ENCODE data around the gene GSDME. TPM values are rescaled to one million over a fixed set of nuclear protein-coding genes. Genes with fewer than 3 reads are reported as not detected.

GSDME gene
- total RNA-seq, 3 donors from 2014 or later = 12.3 to 33.5 (median 15.1) TPM

DNA sequence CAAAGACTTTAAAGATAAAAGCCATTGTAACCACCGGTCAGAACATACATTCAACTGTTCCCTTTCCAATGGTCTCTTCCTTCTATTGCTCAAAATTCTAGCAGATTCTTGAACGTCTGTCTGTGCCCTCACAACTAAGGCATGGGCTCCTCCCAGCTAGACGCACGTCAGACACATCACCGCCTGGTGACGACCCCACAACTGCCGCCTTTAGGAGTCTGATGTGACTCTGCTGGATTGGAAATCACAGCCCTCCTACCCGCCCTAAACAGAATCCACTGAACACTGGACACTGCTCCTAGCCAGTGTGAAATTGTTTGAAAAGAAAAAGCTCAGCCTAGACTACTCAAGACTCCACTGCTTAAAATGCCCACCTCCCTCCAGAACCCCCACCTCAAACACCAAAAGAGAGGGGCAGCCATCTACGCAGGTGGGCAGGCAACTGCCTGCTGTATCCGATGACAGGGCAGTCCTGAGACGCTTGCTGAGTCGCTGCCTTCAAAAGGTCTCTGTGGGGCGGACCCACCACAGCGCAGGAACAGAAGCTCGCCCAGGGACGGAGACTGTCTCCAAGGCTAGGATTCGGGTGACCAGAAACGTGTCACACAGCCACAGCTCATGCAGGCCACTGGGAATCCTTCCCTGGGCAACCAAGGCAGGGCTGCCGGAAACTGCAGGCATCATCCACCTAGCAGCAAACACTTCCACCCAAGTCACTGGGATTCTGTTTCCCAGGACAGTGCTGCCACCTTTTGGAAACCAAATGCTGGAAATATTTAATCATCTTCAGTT, 34.7 kb downstream of the GSDME start:
- intact Hi-C loops (cut with DNase I; ENCODE audit: low total_unique reads) = no loop called here
- H3K27me3 ChIP-seq = no peaks in the 10 kb centered on the region
- no peak for TF ChIP-seq POLR2AphosphoS5 (IDR thresholded peaks at IDR 0.05)
- H3K4me3 ChIP-seq = no peak overlapping the region
- H3K9me3 ChIP-seq = no peaks in the 10 kb centered on the region
- H3K4me1 ChIP-seq = no peaks in the 10 kb centered on the region
- H3K36me3 ChIP-seq = no peaks in the 10 kb centered on the region
- H3K27ac ChIP-seq = no peak overlapping the region
- no peak for DNase-seq (ENCODE audit: low spot score in 2 of 2)

DNA sequence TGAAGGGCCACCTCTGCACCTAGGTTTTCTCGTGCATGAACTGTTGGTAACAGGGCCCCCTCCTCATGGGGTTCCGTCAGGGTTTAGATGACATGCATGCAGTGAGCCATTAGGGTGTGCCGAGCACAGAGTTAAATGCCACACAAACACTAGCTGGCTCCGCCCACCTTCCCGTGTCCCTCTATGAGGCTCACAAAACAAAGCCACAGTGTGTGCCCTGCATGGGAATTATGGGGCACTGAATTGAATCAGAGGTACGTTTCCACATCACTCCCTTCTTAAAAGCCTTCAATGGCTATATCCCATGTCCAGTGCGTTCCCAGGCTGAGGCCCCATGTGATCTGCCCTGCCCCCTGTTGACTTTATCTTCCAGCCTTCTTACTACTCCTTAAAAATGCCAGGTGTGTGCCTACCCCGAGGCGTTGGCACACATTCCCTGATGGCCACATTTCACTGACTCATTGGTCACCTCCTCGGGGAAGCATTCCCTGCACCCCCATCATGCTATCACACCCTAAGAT, 35.7 kb downstream of the GSDME start:
- Histone ChIP-seq H3K4me1 (no peaks in the 10 kb centered on the region), H3K9me3 (no peaks in the 10 kb centered on the region), H3K27ac (no peak overlapping the region), H3K4me3 (no peak overlapping the region), H3K36me3 (no peaks in the 10 kb centered on the region), H3K27me3 (no peaks in the 10 kb centered on the region)
- DNase-seq (ENCODE audit: low spot score in 2 of 2) = no peak
- TF ChIP-seq POLR2A (IDR thresholded peaks at IDR 0.05) (no peak), POLR2AphosphoS5 (IDR thresholded peaks at IDR 0.05) (no peak)
- TF ChIP-seq, protein P1, sequence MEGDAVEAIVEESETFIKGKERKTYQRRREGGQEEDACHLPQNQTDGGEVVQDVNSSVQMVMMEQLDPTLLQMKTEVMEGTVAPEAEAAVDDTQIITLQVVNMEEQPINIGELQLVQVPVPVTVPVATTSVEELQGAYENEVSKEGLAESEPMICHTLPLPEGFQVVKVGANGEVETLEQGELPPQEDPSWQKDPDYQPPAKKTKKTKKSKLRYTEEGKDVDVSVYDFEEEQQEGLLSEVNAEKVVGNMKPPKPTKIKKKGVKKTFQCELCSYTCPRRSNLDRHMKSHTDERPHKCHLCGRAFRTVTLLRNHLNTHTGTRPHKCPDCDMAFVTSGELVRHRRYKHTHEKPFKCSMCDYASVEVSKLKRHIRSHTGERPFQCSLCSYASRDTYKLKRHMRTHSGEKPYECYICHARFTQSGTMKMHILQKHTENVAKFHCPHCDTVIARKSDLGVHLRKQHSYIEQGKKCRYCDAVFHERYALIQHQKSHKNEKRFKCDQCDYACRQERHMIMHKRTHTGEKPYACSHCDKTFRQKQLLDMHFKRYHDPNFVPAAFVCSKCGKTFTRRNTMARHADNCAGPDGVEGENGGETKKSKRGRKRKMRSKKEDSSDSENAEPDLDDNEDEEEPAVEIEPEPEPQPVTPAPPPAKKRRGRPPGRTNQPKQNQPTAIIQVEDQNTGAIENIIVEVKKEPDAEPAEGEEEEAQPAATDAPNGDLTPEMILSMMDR (IDR thresholded peaks at IDR 0.05) = no peak
- intact Hi-C loops (cut with DNase I; ENCODE audit: low total_unique reads) = no loop called here

DNA sequence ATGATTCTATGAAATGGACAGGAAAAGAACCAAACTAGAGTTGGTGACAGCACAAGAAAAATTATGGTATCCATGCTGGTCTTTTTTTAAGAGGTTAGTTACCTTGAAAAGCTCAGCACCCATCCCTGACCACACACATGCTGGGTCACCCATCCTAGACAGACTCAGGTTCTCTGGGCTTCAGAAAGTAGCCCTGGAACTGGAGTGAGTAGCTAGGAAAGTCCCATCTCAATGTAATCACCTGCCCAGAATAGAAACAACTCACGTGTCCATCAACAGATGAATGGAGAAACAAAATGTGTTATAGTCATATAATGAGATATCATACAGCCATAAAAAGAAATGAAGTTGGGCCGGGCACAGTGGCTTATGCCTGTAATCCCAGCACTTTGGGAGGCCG, 37.0 kb downstream of the GSDME start:
- no peaks in the 10 kb centered on the region for H3K9me3 ChIP-seq
- no peak overlapping the region for H3K4me3 ChIP-seq
- no peaks in the 10 kb centered on the region for H3K4me1 ChIP-seq
- no peaks in the 10 kb centered on the region for H3K27me3 ChIP-seq
- TF ChIP-seq, protein P1 (IDR thresholded peaks at IDR 0.05) = no peak
- TF ChIP-seq POLR2AphosphoS5 (IDR thresholded peaks at IDR 0.05) (no peak), POLR2A (IDR thresholded peaks at IDR 0.05) (no peak)
- H3K36me3 ChIP-seq = no peaks in the 10 kb centered on the region
- no peak overlapping the region for H3K27ac ChIP-seq
- intact Hi-C loops (cut with DNase I; ENCODE audit: low total_unique reads) = no loop called here
- DNase-seq (ENCODE audit: low spot score in 2 of 2) = no peak

DNA sequence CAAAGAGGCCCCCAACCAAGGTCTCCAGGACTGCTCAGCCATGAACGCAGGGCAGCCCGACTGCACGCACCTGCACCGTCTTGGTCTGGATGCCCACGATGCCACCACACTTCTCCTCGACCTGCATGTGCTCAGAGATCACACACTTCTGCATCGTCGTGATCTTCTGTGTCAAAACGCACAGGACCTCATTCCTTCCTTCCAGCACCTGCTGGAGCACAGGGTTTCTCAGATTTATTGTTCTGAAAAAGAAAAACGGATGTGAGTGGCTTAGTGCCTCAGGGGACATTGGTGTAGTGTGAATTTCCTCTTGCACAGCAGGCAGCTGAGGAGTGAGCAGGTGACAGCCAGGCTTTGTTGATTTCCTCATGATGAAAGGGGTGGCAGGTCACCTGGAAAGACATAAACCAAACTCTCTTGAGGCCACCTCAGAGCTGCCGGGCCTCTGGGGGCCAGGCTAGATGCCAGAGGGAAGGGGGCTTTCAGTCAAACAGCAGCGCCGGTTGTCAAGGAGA, 38.2 kb downstream of the GSDME start:
- TF ChIP-seq POLR2A (IDR thresholded peaks at IDR 0.05) = no peak
- no peaks in the 10 kb centered on the region for H3K27me3 ChIP-seq
- DNase-seq (ENCODE audit: low spot score in 2 of 2) = no peak
- H3K4me3 ChIP-seq = no peak overlapping the region
- no peaks in the 10 kb centered on the region for H3K9me3 ChIP-seq
- H3K4me1 ChIP-seq = no peaks in the 10 kb centered on the region
- intact Hi-C loops (cut with DNase I; ENCODE audit: low total_unique reads) = no loop called here
- no peak overlapping the region for H3K27ac ChIP-seq
- no peaks in the 10 kb centered on the region for H3K36me3 ChIP-seq

DNA sequence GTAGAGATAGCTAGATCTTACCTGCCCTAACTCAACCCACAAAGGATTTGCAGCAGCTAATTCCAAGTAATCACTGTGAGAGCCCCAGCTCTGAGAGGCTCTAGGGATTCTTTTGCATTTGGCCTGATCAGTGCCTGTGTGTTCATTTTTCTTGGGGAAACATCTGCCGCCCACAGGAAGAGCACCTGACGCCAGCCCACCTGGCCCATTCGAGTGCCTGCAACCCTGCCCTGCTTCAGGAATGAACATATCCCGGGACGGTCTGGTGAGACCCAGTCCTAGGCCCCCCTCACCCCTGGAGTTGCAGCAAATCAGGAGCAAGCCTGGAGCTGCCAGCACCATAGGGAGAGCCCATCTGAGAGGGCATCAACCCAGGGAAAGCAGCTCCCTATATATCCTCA, 38.8 kb downstream of the GSDME start:
- DNase-seq (ENCODE audit: low spot score in 2 of 2) = no peak
- Histone ChIP-seq H3K4me3 (no peak overlapping the region), H3K27me3 (no peaks in the 10 kb centered on the region), H3K27ac (no peak overlapping the region), H3K4me1 (no peaks in the 10 kb centered on the region), H3K9me3 (no peaks in the 10 kb centered on the region), H3K36me3 (no peaks in the 10 kb centered on the region)
- TF ChIP-seq POLR2AphosphoS5 (IDR thresholded peaks at IDR 0.05) (no peak), POLR2A (IDR thresholded peaks at IDR 0.05) (no peak)
- TF ChIP-seq, protein P1 (IDR thresholded peaks at IDR 0.05) = no peak
- intact Hi-C loops (cut with DNase I; ENCODE audit: low total_unique reads) = no loop called here

DNA sequence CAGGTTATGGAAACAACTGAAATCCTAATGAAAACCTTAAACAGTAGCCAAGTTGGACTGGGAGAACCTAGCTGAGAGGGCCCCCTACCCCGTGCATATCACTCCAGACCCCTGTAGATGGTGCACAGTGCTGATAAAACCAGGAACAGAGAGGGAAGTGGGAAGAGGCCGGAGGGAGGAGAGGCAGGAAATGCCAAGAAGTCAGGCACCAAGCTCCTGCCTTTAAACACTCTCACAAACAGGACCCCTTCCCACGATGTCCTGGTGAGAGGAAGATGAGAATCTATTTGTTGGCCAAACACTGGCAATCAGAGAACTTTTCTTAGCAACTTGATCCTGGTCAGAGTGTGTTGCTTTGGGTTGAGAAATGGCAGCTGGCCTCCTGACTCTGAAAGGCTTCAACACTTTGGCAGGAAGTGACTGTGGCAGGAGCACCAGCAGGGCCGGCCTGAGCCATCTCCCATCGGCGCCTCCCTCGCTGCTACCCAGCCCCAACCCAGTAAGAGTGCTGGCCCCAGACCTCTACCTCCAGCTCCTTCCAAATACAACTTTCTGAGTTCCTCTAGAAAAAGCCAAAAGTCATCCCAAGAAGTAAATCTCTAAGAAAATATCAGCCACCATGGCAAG, 39.5 kb downstream of the GSDME start:
- Histone ChIP-seq H3K9me3 (no peaks in the 10 kb centered on the region), H3K36me3 (no peaks in the 10 kb centered on the region), H3K27me3 (no peaks in the 10 kb centered on the region), H3K27ac (no peak overlapping the region), H3K4me1 (no peaks in the 10 kb centered on the region), H3K4me3 (no peak overlapping the region)
- TF ChIP-seq POLR2A (IDR thresholded peaks at IDR 0.05) (no peak), POLR2AphosphoS5 (IDR thresholded peaks at IDR 0.05) (no peak)
- TF ChIP-seq, protein P1 (IDR thresholded peaks at IDR 0.05) = no peak
- intact Hi-C loops (cut with DNase I; ENCODE audit: low total_unique reads) = no loop called here
- DNase-seq (ENCODE audit: low spot score in 2 of 2) = no peak
